A549 (cell line): ENCODE measurements around the gene TMCO2.

Source experiments
- EP300 ChIP-seq, 2 experiments: fragments of >200 bp; sonication (Bioruptor Twin); formaldehyde crosslinking; IDR thresholded peaks; 2 replicates in 1 of 2; 3 replicates in 1 of 2; pipeline ENCODE4 v1.6.1; 2016 to 2017
- HDAC2 ChIP-seq: fragments of 200-600 bp; sonication (generic); IDR thresholded peaks from 2 replicates; pipeline ENCODE4 v1.6.1; 2016
- JUNB ChIP-seq: fragments of >200 bp; sonication (Bioruptor Twin); formaldehyde crosslinking; IDR thresholded peaks from 2 replicates; pipeline ENCODE4 v1.6.1; 2016
- POLR2A ChIP-seq: IDR thresholded peaks from 2 replicates; pipeline ENCODE4 v1.6.1; 2012; ENCODE audit warnings: mild to moderate bottlenecking, low read length
- POLR2AphosphoS2 ChIP-seq: conservative IDR thresholded peaks from 2 replicates; pipeline ENCODE4 v1.6.1; 2012; ENCODE audit warnings: low read length, improper control_type of control experiment, inconsistent platforms
- RAD21 ChIP-seq, 2 experiments: fragments of >200 bp in 1 of 2; sonication (Bioruptor Twin) in 1 of 2; formaldehyde crosslinking in 1 of 2; IDR thresholded peaks in 1 of 2; conservative IDR thresholded peaks in 1 of 2; 2 replicates in 1 of 2; 3 replicates in 1 of 2; pipeline ENCODE4 v1.6.1; 2012 to 2018; ENCODE audit warnings: inconsistent platforms in 1 of 2
- RARB ChIP-seq: fragments of 250-450 bp; sonication (Bioruptor Pico); IDR thresholded peaks from 2 replicates; pipeline ENCODE4 v1.8.0; 2021; ENCODE audit warnings: mild to moderate bottlenecking, moderate library complexity
- RCOR1 ChIP-seq: fragments of 150-350 bp; IDR thresholded peaks from 2 replicates; pipeline ENCODE4 v1.6.1; 2014; ENCODE audit warnings: antibody characterized with exemption, low read length, low read depth
- RFX5 ChIP-seq: fragments of 450-650 bp; IDR thresholded peaks from 2 replicates; pipeline ENCODE4 v1.7.1; 2014; ENCODE audit warnings: antibody characterized with exemption, mild to moderate bottlenecking, moderate library complexity
- ZNF302 ChIP-seq: fragments of 250-450 bp; sonication (Bioruptor Pico); IDR thresholded peaks from 2 replicates; pipeline ENCODE4 v1.9.0; 2021; ENCODE audit warnings: inconsistent platforms, mild to moderate bottlenecking, moderate library complexity
- TF ChIP-seq, protein P1 (sequence below): fragments of >200 bp; sonication (Bioruptor Twin); formaldehyde crosslinking; IDR thresholded peaks from 3 replicates; pipeline ENCODE4 v1.5.1; 2016
- TF ChIP-seq, protein P2 (sequence below): fragments of 250-450 bp; sonication (Bioruptor Pico); IDR thresholded peaks from 2 replicates; pipeline ENCODE4 v1.5.0; 2021; ENCODE audit warnings: mild to moderate bottlenecking, moderate library complexity, borderline replicate concordance
- TF ChIP-seq, protein P3 (sequence below): fragments of 200-600 bp; sonication (generic); IDR thresholded peaks from 2 replicates; pipeline ENCODE4 v1.6.1; 2016; ENCODE audit warnings: antibody characterized with exemption, mild to moderate bottlenecking, moderate library complexity
- TF ChIP-seq, protein P4 (sequence below): fragments of >200 bp; sonication (Bioruptor Twin); formaldehyde crosslinking; IDR thresholded peaks from 3 replicates; pipeline ENCODE4 v1.6.1; 2016

DNA sequence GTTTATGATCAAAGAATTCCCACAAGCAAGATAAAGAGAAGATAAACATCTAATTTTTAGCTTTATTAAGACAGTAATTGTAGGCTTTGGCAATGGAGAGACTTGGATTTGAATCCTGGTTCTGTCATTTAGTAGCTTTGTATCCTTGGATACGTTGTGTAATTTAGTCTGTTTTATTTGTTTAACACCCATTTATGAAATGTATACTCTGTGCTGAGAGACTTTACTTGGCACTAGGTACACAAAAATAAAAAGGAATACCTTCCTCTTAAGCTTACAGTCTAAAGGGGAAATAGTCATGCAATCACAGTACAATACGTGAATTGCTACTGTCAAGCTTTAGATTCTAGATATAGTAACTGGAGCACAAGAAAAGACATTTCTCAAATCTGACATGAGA lies 34.1 kb downstream of the TMCO2 start:
- TF ChIP-seq POLR2AphosphoS2, result no peak
- TF ChIP-seq, protein P1, sequence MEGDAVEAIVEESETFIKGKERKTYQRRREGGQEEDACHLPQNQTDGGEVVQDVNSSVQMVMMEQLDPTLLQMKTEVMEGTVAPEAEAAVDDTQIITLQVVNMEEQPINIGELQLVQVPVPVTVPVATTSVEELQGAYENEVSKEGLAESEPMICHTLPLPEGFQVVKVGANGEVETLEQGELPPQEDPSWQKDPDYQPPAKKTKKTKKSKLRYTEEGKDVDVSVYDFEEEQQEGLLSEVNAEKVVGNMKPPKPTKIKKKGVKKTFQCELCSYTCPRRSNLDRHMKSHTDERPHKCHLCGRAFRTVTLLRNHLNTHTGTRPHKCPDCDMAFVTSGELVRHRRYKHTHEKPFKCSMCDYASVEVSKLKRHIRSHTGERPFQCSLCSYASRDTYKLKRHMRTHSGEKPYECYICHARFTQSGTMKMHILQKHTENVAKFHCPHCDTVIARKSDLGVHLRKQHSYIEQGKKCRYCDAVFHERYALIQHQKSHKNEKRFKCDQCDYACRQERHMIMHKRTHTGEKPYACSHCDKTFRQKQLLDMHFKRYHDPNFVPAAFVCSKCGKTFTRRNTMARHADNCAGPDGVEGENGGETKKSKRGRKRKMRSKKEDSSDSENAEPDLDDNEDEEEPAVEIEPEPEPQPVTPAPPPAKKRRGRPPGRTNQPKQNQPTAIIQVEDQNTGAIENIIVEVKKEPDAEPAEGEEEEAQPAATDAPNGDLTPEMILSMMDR, result no peak
- TF ChIP-seq, protein P2, sequence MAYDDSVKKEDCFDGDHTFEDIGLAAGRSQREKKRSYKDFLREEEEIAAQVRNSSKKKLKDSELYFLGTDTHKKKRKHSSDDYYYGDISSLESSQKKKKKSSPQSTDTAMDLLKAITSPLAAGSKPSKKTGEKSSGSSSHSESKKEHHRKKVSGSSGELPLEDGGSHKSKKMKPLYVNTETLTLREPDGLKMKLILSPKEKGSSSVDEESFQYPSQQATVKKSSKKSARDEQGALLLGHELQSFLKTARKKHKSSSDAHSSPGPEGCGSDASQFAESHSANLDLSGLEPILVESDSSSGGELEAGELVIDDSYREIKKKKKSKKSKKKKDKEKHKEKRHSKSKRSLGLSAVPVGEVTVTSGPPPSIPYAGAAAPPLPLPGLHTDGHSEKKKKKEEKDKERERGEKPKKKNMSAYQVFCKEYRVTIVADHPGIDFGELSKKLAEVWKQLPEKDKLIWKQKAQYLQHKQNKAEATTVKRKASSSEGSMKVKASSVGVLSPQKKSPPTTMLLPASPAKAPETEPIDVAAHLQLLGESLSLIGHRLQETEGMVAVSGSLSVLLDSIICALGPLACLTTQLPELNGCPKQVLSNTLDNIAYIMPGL (CRISPR knock-in tag), result no peak
- TF ChIP-seq, protein P3, sequence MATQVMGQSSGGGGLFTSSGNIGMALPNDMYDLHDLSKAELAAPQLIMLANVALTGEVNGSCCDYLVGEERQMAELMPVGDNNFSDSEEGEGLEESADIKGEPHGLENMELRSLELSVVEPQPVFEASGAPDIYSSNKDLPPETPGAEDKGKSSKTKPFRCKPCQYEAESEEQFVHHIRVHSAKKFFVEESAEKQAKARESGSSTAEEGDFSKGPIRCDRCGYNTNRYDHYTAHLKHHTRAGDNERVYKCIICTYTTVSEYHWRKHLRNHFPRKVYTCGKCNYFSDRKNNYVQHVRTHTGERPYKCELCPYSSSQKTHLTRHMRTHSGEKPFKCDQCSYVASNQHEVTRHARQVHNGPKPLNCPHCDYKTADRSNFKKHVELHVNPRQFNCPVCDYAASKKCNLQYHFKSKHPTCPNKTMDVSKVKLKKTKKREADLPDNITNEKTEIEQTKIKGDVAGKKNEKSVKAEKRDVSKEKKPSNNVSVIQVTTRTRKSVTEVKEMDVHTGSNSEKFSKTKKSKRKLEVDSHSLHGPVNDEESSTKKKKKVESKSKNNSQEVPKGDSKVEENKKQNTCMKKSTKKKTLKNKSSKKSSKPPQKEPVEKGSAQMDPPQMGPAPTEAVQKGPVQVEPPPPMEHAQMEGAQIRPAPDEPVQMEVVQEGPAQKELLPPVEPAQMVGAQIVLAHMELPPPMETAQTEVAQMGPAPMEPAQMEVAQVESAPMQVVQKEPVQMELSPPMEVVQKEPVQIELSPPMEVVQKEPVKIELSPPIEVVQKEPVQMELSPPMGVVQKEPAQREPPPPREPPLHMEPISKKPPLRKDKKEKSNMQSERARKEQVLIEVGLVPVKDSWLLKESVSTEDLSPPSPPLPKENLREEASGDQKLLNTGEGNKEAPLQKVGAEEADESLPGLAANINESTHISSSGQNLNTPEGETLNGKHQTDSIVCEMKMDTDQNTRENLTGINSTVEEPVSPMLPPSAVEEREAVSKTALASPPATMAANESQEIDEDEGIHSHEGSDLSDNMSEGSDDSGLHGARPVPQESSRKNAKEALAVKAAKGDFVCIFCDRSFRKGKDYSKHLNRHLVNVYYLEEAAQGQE, result no peak
- TF ChIP-seq POLR2A, result no peak
- TF ChIP-seq HDAC2, result no peak
- no peak for TF ChIP-seq JUNB
- no peak for TF ChIP-seq RARB (CRISPR knock-in tag)
- TF ChIP-seq, protein P4, sequence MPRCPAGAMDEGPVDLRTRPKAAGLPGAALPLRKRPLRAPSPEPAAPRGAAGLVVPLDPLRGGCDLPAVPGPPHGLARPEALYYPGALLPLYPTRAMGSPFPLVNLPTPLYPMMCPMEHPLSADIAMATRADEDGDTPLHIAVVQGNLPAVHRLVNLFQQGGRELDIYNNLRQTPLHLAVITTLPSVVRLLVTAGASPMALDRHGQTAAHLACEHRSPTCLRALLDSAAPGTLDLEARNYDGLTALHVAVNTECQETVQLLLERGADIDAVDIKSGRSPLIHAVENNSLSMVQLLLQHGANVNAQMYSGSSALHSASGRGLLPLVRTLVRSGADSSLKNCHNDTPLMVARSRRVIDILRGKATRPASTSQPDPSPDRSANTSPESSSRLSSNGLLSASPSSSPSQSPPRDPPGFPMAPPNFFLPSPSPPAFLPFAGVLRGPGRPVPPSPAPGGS, result no peak
- no peak for TF ChIP-seq RFX5
- no peak for TF ChIP-seq EP300 (IDR thresholded peaks at IDR 0.05)
- no peak for TF ChIP-seq RCOR1
- TF ChIP-seq RAD21 (conservative IDR thresholded peaks at IDR 0.05 in 1 of 2, IDR thresholded peaks at IDR 0.05 in 1 of 2), result no peak
- TF ChIP-seq ZNF302 (CRISPR knock-in tag), result no peak
